B cell (primary cell): ENCODE data around the gene MAMLD1. TPM values are rescaled to one million over a fixed set of nuclear protein-coding genes. Genes with fewer than 3 reads are reported as not detected.

ENCODE experiments used
- ATAC-seq: fragments of 200-7000 bp; cut with Tn5 transposase; one replicate; pipeline ENCODE4 v1.10.0; 2021; ENCODE audit warnings: low read depth, mild to moderate bottlenecking, moderate number of reproducible peaks, moderate library complexity
- CTCF ChIA-PET: fragments of 350-600 bp; sonication (Branson Sonifier 250); formaldehyde crosslinking; loops from one replicate; lab custom pipeline; 2021; ENCODE audit warnings: antibody characterized with exemption, inconsistent platforms; lab: Charles Lee
- POLR2A ChIA-PET: fragments of 350-600 bp; sonication (Branson Sonifier 250); formaldehyde crosslinking; loops from one replicate; lab custom pipeline; 2021; ENCODE audit warnings: antibody characterized with exemption; lab: Charles Lee
- DNase-seq: peaks from one replicate; pipeline ENCODE4 v3.0.0; 2013
- H2AFZ ChIP-seq: 2 replicates; pipeline ENCODE4 v1.6.1; 2012; ENCODE audit warnings: mild to moderate bottlenecking, low read depth, low read length; ENCODE audit not compliant: insufficient read depth, poor library complexity, severe bottlenecking
- H3K27ac ChIP-seq, 2 donors: 1 replicate in 1 of 2; 2 replicates in 1 of 2; pipeline ENCODE4 v1.5.1; 2012 to 2013; ENCODE audit warnings: low read length in 2 of 2, mild to moderate bottlenecking in 2 of 2, moderate library complexity in 1 of 2
- H3K27me3 ChIP-seq, 4 experiments: fragments of 200-600 bp in 1 of 4; sonication (generic) in 1 of 4; replicated peaks in 1 of 4; 1 replicate in 2 of 4; 2 replicates in 2 of 4; pipeline versions ENCODE4 v1.6.1 to v1.7.0; 2013 to 2016; ENCODE audit warnings: low read length in 3 of 4, mild to moderate bottlenecking in 2 of 4, mixed read lengths in 1 of 4, moderate library complexity in 1 of 4; ENCODE audit not compliant: insufficient read depth in 4 of 4, control insufficient read depth in 3 of 4; ENCODE audit errors: control extremely low read depth in 1 of 4
- H3K36me3 ChIP-seq, 2 experiments: replicated peaks in 1 of 2; 1 replicate in 1 of 2; 2 replicates in 1 of 2; pipeline versions ENCODE4 v1.6.1 to v1.7.1; 2013; ENCODE audit warnings: low read length in 1 of 2; ENCODE audit not compliant: insufficient read depth in 2 of 2, control insufficient read depth in 1 of 2; ENCODE audit errors: control extremely low read depth in 1 of 2, extremely low read depth in 1 of 2
- H3K4me1 ChIP-seq, 2 donors: fragments of 200-600 bp in 1 of 2; sonication (generic) in 1 of 2; 1 replicate in 1 of 2; 2 replicates in 1 of 2; pipeline versions ENCODE4 v1.5.1 to v1.6.1; 2013 to 2017; ENCODE audit warnings: low read length in 2 of 2; ENCODE audit not compliant: control insufficient read depth in 2 of 2, insufficient read depth in 2 of 2
- H3K4me2 ChIP-seq: replicated peaks from 2 replicates; pipeline ENCODE3; 2012; ENCODE audit warnings: mild to moderate bottlenecking, low read depth, low read length; ENCODE audit not compliant: poor library complexity, severe bottlenecking
- H3K4me3 ChIP-seq, 5 experiments: fragments of 200-600 bp in 1 of 5; sonication (generic) in 1 of 5; 1 replicate in 3 of 5; 2 replicates in 2 of 5; pipeline versions ENCODE4 v1.5.1 to v1.7.0; 2011 to 2016; ENCODE audit warnings: low read length in 4 of 5, mild to moderate bottlenecking in 4 of 5, low read depth in 2 of 5, control low read depth in 1 of 5, moderate library complexity in 1 of 5; ENCODE audit not compliant: insufficient read depth in 1 of 5; ENCODE audit errors: control extremely low read depth in 1 of 5, extremely low read depth in 1 of 5
- H3K79me2 ChIP-seq: fragments of 200-600 bp; sonication (generic); one replicate; pipeline ENCODE4 v1.6.0; 2016; ENCODE audit warnings: low read length; ENCODE audit not compliant: control insufficient read depth, insufficient read depth
- H3K9ac ChIP-seq: fragments of 200-600 bp; sonication (generic); 2 replicates; pipeline ENCODE4 v1.6.1; 2017; ENCODE audit warnings: mild to moderate bottlenecking, low read length, moderate library complexity
- H3K9me3 ChIP-seq, 3 donors: one replicate each; pipeline versions ENCODE4 v1.6.1 to v1.7.1; 2013; ENCODE audit warnings: low read length in 2 of 3; ENCODE audit not compliant: control insufficient read depth in 2 of 3, insufficient read depth in 1 of 3; ENCODE audit errors: control extremely low read depth in 1 of 3
- H4K20me1 ChIP-seq: 2 replicates; pipeline ENCODE4 v1.6.0; 2012; ENCODE audit warnings: mild to moderate bottlenecking, low read length; ENCODE audit not compliant: insufficient read depth, control insufficient read depth, poor library complexity, severe bottlenecking
- H3K27ac Mint-ChIP-seq: one replicate; pipeline ENCODE4 v1.8.0; 2021; ENCODE audit warnings: mixed read lengths
- H3K27me3 Mint-ChIP-seq: one replicate; pipeline ENCODE4 v1.8.0; 2021; ENCODE audit warnings: mixed read lengths
- H3K4me1 Mint-ChIP-seq: one replicate; pipeline ENCODE4 v1.8.0; 2021; ENCODE audit warnings: mixed read lengths
- H3K4me3 Mint-ChIP-seq: one replicate; pipeline ENCODE4 v1.8.0; 2021; ENCODE audit warnings: mixed read lengths
- H3K9me3 Mint-ChIP-seq: one replicate; pipeline ENCODE4 v1.8.0; 2022; ENCODE audit warnings: mixed read lengths; ENCODE audit not compliant: insufficient read depth
- CTCF ChIP-seq: fragments of 200-600 bp; IDR thresholded peaks from one replicate; pipeline ENCODE4 v1.8.0; 2022; ENCODE audit warnings: antibody characterized with exemption, mild to moderate bottlenecking
- EZH2 ChIP-seq: IDR thresholded peaks from 2 replicates; pipeline ENCODE4 v1.6.1; 2012; ENCODE audit warnings: borderline replicate concordance, low read depth, mild to moderate bottlenecking, moderate library complexity, low read length; ENCODE audit not compliant: insufficient read depth, poor library complexity, severe bottlenecking
- WGBS: methylation state at CpG from one replicate; pipeline ENCODE4 v1.1.5; 2013; ENCODE audit warnings: missing lambda C conversion rate; ENCODE audit not compliant: insufficient coverage; 5-methylcytosine and 5-hydroxymethylcytosine counted together
- intact Hi-C: fragments of 100-400 bp; cut with micrococcal nuclease; formaldehyde crosslinking; loops from one replicate; pipeline ENCODE4 v1.10.0; 2022
- polyA plus RNA-seq: library from polyadenylated mRNA; depleted of rRNA; stranded (reverse); fragments of >200 nt; gene quantifications from 2 replicates; pipeline ENCODE4 v1.2.3, GENCODE V29; 2012
- total RNA-seq, 2 donors: library from RNA; stranded (reverse); fragments of 120-200 nt in 1 of 2; gene quantifications; 1 replicate in 1 of 2; 2 replicates in 1 of 2; pipeline versions ENCODE4 v1.2.3 to v1.2.4, GENCODE V29; 2013 to 2022

The MAMLD1 gene
- total and polyA plus RNA-seq, 2 donors (not counting 1 experiment from before 2014, with no cell fraction given), result 1.4 to 1.9 TPM

DNA sequence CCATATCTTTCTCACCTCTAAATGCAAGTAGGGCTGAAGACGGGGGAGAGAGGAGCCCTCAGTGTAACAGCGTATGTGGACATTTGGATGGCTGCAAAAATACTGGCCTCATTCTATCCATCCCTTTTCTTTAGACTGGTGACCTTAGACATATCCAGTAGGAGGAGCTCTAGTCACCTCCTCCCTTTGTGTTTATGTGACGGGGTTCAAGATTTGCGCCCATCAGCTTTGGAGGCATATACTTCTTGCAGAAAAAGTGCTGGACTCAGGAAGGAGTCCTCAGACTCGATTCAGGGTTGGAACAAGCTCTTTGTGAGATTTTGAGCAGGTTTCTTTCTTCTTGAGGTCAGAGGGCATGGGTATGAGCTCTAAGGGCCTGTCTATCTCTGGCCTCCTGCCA lies 86.2 kb downstream of the MAMLD1 start:
- H3K27me3 Mint-ChIP-seq, result no peaks in the 10 kb centered on the region
- no peak overlapping the region for H3K9ac ChIP-seq
- H3K36me3 ChIP-seq, result no peaks in the 10 kb centered on the region
- ChIA-PET POLR2A (no interaction called here), CTCF (interaction anchor here (1.0 to 1.5 kb wide), 6 partner anchors 30 to 154 kb away, joined by 3 to 8 read pairs (median 3); no protein-coding TSS in a partner anchor)
- H3K4me1 ChIP-seq, result no peaks in the 10 kb centered on the region
- no peaks in the 10 kb centered on the region for H3K4me1 Mint-ChIP-seq
- H3K79me2 ChIP-seq, result no peaks in the 10 kb centered on the region
- H3K4me2 ChIP-seq, result no peak overlapping the region
- no peak overlapping the region for H3K4me3 ChIP-seq
- ATAC-seq (no peak), DNase-seq (no peak)
- H3K27ac ChIP-seq, result no peak overlapping the region
- no peaks in the 10 kb centered on the region for H3K9me3 ChIP-seq
- no peak overlapping the region for H3K4me3 Mint-ChIP-seq
- H3K27me3 ChIP-seq, result no peaks in the 10 kb centered on the region
- no peaks in the 10 kb centered on the region for H4K20me1 ChIP-seq
- H3K27ac Mint-ChIP-seq, result no peak overlapping the region
- no peak overlapping the region for H2AFZ ChIP-seq
- TF ChIP-seq CTCF (no peak), EZH2 (no peak)
- 70% methylated on average over 2 of the region's 5 CpGs for WGBS
- no peaks in the 10 kb centered on the region for H3K9me3 Mint-ChIP-seq
- intact Hi-C loops, result no loop called here

DNA sequence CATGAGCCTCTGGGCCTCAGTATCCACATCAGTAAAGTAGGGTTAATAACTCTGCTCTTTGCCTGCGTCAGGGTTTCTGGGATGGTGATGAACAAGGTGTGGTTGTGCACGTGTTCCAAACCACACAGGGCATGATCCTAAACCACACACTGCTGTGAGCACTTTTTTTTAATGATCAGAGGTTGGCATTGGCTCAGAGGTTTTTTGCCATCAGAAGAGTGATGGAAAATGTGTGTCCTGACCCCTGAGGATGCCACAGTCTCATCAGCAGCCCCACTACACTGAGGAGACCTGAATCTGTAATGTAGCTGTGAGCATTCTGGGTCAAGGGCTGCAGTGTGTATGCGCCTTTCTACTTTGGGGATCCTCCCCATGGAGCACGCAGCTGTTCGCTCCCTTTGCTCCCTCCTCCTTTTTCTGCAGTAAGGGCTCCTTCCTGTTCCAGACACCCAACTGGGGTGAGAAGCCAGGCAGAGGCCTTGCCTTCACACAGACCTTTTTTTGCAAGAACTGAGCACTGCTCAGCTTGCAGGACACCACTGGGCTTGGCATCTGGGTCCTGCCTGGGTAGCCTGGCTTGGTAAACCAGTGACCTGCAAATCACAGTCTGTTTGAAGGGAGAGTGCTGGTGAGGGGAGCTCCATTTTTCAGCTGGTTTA lies 87.5 kb downstream of the MAMLD1 start:
- H3K4me3 Mint-ChIP-seq, result no peak overlapping the region
- Histone ChIP-seq H3K27me3 (no peaks in the 10 kb centered on the region), H3K9ac (no peak overlapping the region), H3K27ac (no peak overlapping the region), H4K20me1 (no peaks in the 10 kb centered on the region), H3K4me2 (no peak overlapping the region), H3K79me2 (no peaks in the 10 kb centered on the region), H3K4me3 (no peak overlapping the region), H3K4me1 (no peaks in the 10 kb centered on the region), H3K9me3 (no peaks in the 10 kb centered on the region), H2AFZ (no peak overlapping the region), H3K36me3 (no peaks in the 10 kb centered on the region)
- no peaks in the 10 kb centered on the region for H3K4me1 Mint-ChIP-seq
- ChIA-PET POLR2A (interaction anchor here (0.6 kb wide), 1 partner anchor 17 kb away, joined by 4 read pairs; no protein-coding TSS in a partner anchor), CTCF (interaction anchor here (1.3 to 1.5 kb wide), 2 partner anchors 28 to 32 kb away, joined by 3 to 6 read pairs; no protein-coding TSS in a partner anchor)
- TF ChIP-seq CTCF, result no peak
- TF ChIP-seq EZH2, result no peak
- WGBS, result no CpG with 5 or more reads among the region's 5 CpGs
- H3K27ac Mint-ChIP-seq, result no peak overlapping the region
- no peaks in the 10 kb centered on the region for H3K27me3 Mint-ChIP-seq
- intact Hi-C loops, result no loop called here
- no peaks in the 10 kb centered on the region for H3K9me3 Mint-ChIP-seq
- ATAC-seq (no peak), DNase-seq (no peak)
